GM12873 (cell line): Measurements from ENCODE around the gene PPP1CC.

Source experiments
- CTCF ChIP-seq: IDR thresholded peaks from 2 replicates; pipeline ENCODE4 v1.5.1; 2012; ENCODE audit warnings: low read depth, mild to moderate bottlenecking, moderate library complexity, low read length, control low read depth; ENCODE audit not compliant: insufficient read depth; ENCODE audit errors: missing control alignments

The PPP1CC gene

GRCh38 chr12:110742718-110743570, at the start of gene PPP1CC:
Gene PPP1CC (minus strand): TSS chr12:110742891. CDS start chr12:110742707, 184 bp downstream.
- no peak for TF ChIP-seq CTCF

DNA sequence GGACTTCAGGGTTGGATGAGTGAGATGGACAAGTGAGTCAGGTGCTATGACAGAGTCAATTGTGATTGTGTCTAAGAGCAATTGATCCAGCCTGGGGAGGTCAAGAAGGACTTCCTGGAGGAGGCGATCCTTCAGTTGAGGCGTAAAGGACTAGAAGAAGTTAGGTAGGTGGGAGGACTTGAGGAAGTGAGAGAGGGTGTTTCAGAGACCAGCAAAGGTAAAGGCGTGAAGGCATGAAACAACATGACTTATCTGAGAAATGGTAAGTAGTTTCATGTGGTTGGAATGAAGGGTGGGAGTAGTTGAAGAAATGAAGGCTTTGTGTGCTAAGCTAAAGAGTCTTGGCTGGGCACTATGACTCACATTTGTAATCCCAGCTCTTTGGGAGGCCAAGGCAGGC, 48.9 kb upstream of the PPP1CC start:
- no peak for TF ChIP-seq CTCF

DNA sequence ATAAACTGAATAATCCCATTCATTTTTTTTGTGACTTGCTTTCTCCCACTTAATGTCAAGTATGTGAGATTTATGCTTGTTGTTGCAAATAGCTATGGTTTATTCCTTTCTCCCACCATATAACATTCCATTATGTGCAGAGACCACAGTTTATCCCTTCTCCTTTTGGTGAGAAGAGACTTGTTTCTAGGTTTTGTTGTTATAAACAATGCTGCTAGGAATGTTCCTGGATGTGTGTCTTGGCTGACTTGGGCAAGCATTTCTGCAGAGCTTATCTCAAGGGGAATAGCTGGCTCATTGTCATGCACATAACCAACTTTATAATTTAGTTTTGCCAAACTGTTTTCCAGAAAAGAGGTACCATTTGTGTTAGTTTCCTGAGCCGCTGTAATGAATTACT, 47.6 kb upstream of the PPP1CC start:
- no peak for TF ChIP-seq CTCF

GRCh38 chr12:110786012-110786411, 43.3 kb upstream of the PPP1CC start:
- TF ChIP-seq CTCF: no peak

- no peak for TF ChIP-seq CTCF
These were observed 42.5 kb upstream of the PPP1CC start for GRCh38 chr12:110785240-110785639.

GRCh38 chr12:110782922-110783321, 40.2 kb upstream of the PPP1CC start:
- TF ChIP-seq CTCF: no peak

- TF ChIP-seq CTCF: no peak
These were observed 39.4 kb upstream of the PPP1CC start for GRCh38 chr12:110782094-110782493.
